ENCODE results near the gene PSME3IP1.
A peak's percentile ranks its signal among the peaks of the same experiment; 100 is the strongest.
"Not testable (repeated sequence)": the region's sequence is repeated elsewhere in the genome, so short reads cannot be mapped to it uniquely, and the experiment has no call there.

The PSME3IP1 gene

GRCh38 chr16:57185945-57186871 lies at the start of gene PSME3IP1, which contains the start of gene RSPRY1:
Gene PSME3IP1, minus strand, starts transcription at chr16:57186039. Its CDS starts 12,185 bp downstream, at chr16:57173854.
Gene RSPRY1, plus strand, starts transcription at chr16:57186329. Its CDS starts 18,330 bp downstream, at chr16:57204659.
- DNase-seq (ENCODE audit: low read depth in 2 of 2): peak; percentile 95 to 97

GRCh38 chr16:57235128-57236021 lies 49.5 kb upstream of the PSME3IP1 start:
- DNase-seq (ENCODE audit: low read depth in 2 of 2): no peak

- DNase-seq (ENCODE audit: low read depth in 2 of 2): no peak
Observed at GRCh38 chr16:57234707-57235092, 48.9 kb upstream of the PSME3IP1 start.

- DNase-seq (ENCODE audit: low read depth in 2 of 2): no peak
Observed at GRCh38 chr16:57233944-57234706, 48.3 kb upstream of the PSME3IP1 start.

- DNase-seq (ENCODE audit: low read depth in 2 of 2): no peak
Observed at GRCh38 chr16:57231821-57232350, 46.0 kb upstream of the PSME3IP1 start.

GRCh38 chr16:57229079-57229478 lies 43.2 kb upstream of the PSME3IP1 start:
- DNase-seq (ENCODE audit: low read depth in 2 of 2): no peak

- DNase-seq (ENCODE audit: low read depth in 2 of 2): no peak
Observed at GRCh38 chr16:57226701-57227621, 41.1 kb upstream of the PSME3IP1 start.

GRCh38 chr16:57225978-57226377 lies 40.1 kb upstream of the PSME3IP1 start:
- no peak for DNase-seq (ENCODE audit: low read depth in 2 of 2)

- no peak for DNase-seq (ENCODE audit: low read depth in 2 of 2)
Observed at GRCh38 chr16:57224651-57225335, 39.0 kb upstream of the PSME3IP1 start.

- DNase-seq (ENCODE audit: low read depth in 2 of 2): no peak
Observed at GRCh38 chr16:57223057-57223456, 37.2 kb upstream of the PSME3IP1 start.

GRCh38 chr16:57216968-57217367 lies 31.1 kb upstream of the PSME3IP1 start:
- DNase-seq (ENCODE audit: low read depth in 2 of 2): no peak

GRCh38 chr16:57213462-57213861 lies 27.6 kb upstream of the PSME3IP1 start:
- no peak for DNase-seq (ENCODE audit: low read depth in 2 of 2)

GRCh38 chr16:57209780-57210179 lies 23.9 kb upstream of the PSME3IP1 start:
- no peak for DNase-seq (ENCODE audit: low read depth in 2 of 2)

- DNase-seq (ENCODE audit: low read depth in 2 of 2): no peak
Observed at GRCh38 chr16:57208926-57209325, 23.1 kb upstream of the PSME3IP1 start.

- no peak for DNase-seq (ENCODE audit: low read depth in 2 of 2)
Observed at GRCh38 chr16:57204675-57205074, 18.8 kb upstream of the PSME3IP1 start.

- no peak for DNase-seq (ENCODE audit: low read depth in 2 of 2)
Observed at GRCh38 chr16:57203451-57203850, 17.6 kb upstream of the PSME3IP1 start.

- no peak for DNase-seq (ENCODE audit: low read depth in 2 of 2)
Observed at GRCh38 chr16:57202095-57202886, 16.5 kb upstream of the PSME3IP1 start.

- DNase-seq (ENCODE audit: low read depth in 2 of 2): not testable (repeated sequence)
Observed at GRCh38 chr16:57200926-57201325, 15.1 kb upstream of the PSME3IP1 start.

GRCh38 chr16:57200321-57200720 lies 14.5 kb upstream of the PSME3IP1 start:
- not testable (repeated sequence) for DNase-seq (ENCODE audit: low read depth in 2 of 2)

All from stimulated activated CD4-positive, alpha-beta T cell treated with anti-CD3 and anti-CD28 coated beads, Interleukin-12 subunit alpha, Interleukin-12 subunit beta, amount 100 ng/mL, for 24 hours (primary cell).